B cell (primary cell): ENCODE measurements around the gene DNAJB6. TPM values are rescaled to one million over a fixed set of nuclear protein-coding genes. Genes with fewer than 3 reads are reported as not detected.

Experiments
- ATAC-seq: fragments of 200-7000 bp; cut with Tn5 transposase; one replicate; pipeline ENCODE4 v1.10.0; 2021; ENCODE audit warnings: low read depth, mild to moderate bottlenecking, moderate number of reproducible peaks, moderate library complexity
- CTCF ChIA-PET: fragments of 350-600 bp; sonication (Branson Sonifier 250); formaldehyde crosslinking; loops from one replicate; lab custom pipeline; 2021; ENCODE audit warnings: antibody characterized with exemption, inconsistent platforms; lab: Charles Lee
- POLR2A ChIA-PET: fragments of 350-600 bp; sonication (Branson Sonifier 250); formaldehyde crosslinking; loops from one replicate; lab custom pipeline; 2021; ENCODE audit warnings: antibody characterized with exemption; lab: Charles Lee
- DNase-seq: peaks from one replicate; pipeline ENCODE4 v3.0.0; 2013
- H2AFZ ChIP-seq: 2 replicates; pipeline ENCODE4 v1.6.1; 2012; ENCODE audit warnings: mild to moderate bottlenecking, low read depth, low read length; ENCODE audit not compliant: insufficient read depth, poor library complexity, severe bottlenecking
- H3K27ac ChIP-seq, 2 donors: 1 replicate in 1 of 2; 2 replicates in 1 of 2; pipeline ENCODE4 v1.5.1; 2012 to 2013; ENCODE audit warnings: low read length in 2 of 2, mild to moderate bottlenecking in 2 of 2, moderate library complexity in 1 of 2
- H3K27me3 ChIP-seq, 4 experiments: fragments of 200-600 bp in 1 of 4; sonication (generic) in 1 of 4; replicated peaks in 1 of 4; 1 replicate in 2 of 4; 2 replicates in 2 of 4; pipeline versions ENCODE4 v1.6.1 to v1.7.0; 2013 to 2016; ENCODE audit warnings: low read length in 3 of 4, mild to moderate bottlenecking in 2 of 4, mixed read lengths in 1 of 4, moderate library complexity in 1 of 4; ENCODE audit not compliant: insufficient read depth in 4 of 4, control insufficient read depth in 3 of 4; ENCODE audit errors: control extremely low read depth in 1 of 4
- H3K36me3 ChIP-seq, 2 experiments: replicated peaks in 1 of 2; 1 replicate in 1 of 2; 2 replicates in 1 of 2; pipeline versions ENCODE4 v1.6.1 to v1.7.1; 2013; ENCODE audit warnings: low read length in 1 of 2; ENCODE audit not compliant: insufficient read depth in 2 of 2, control insufficient read depth in 1 of 2; ENCODE audit errors: control extremely low read depth in 1 of 2, extremely low read depth in 1 of 2
- H3K4me1 ChIP-seq, 2 donors: fragments of 200-600 bp in 1 of 2; sonication (generic) in 1 of 2; 1 replicate in 1 of 2; 2 replicates in 1 of 2; pipeline versions ENCODE4 v1.5.1 to v1.6.1; 2013 to 2017; ENCODE audit warnings: low read length in 2 of 2; ENCODE audit not compliant: control insufficient read depth in 2 of 2, insufficient read depth in 2 of 2
- H3K4me2 ChIP-seq: replicated peaks from 2 replicates; pipeline ENCODE3; 2012; ENCODE audit warnings: mild to moderate bottlenecking, low read depth, low read length; ENCODE audit not compliant: poor library complexity, severe bottlenecking
- H3K4me3 ChIP-seq, 5 experiments: fragments of 200-600 bp in 1 of 5; sonication (generic) in 1 of 5; 1 replicate in 3 of 5; 2 replicates in 2 of 5; pipeline versions ENCODE4 v1.5.1 to v1.7.0; 2011 to 2016; ENCODE audit warnings: low read length in 4 of 5, mild to moderate bottlenecking in 4 of 5, low read depth in 2 of 5, control low read depth in 1 of 5, moderate library complexity in 1 of 5; ENCODE audit not compliant: insufficient read depth in 1 of 5; ENCODE audit errors: control extremely low read depth in 1 of 5, extremely low read depth in 1 of 5
- H3K79me2 ChIP-seq: fragments of 200-600 bp; sonication (generic); one replicate; pipeline ENCODE4 v1.6.0; 2016; ENCODE audit warnings: low read length; ENCODE audit not compliant: control insufficient read depth, insufficient read depth
- H3K9ac ChIP-seq: fragments of 200-600 bp; sonication (generic); 2 replicates; pipeline ENCODE4 v1.6.1; 2017; ENCODE audit warnings: mild to moderate bottlenecking, low read length, moderate library complexity
- H3K9me3 ChIP-seq, 3 donors: one replicate each; pipeline versions ENCODE4 v1.6.1 to v1.7.1; 2013; ENCODE audit warnings: low read length in 2 of 3; ENCODE audit not compliant: control insufficient read depth in 2 of 3, insufficient read depth in 1 of 3; ENCODE audit errors: control extremely low read depth in 1 of 3
- H4K20me1 ChIP-seq: 2 replicates; pipeline ENCODE4 v1.6.0; 2012; ENCODE audit warnings: mild to moderate bottlenecking, low read length; ENCODE audit not compliant: insufficient read depth, control insufficient read depth, poor library complexity, severe bottlenecking
- H3K27ac Mint-ChIP-seq: one replicate; pipeline ENCODE4 v1.8.0; 2021; ENCODE audit warnings: mixed read lengths
- H3K27me3 Mint-ChIP-seq: one replicate; pipeline ENCODE4 v1.8.0; 2021; ENCODE audit warnings: mixed read lengths
- H3K4me1 Mint-ChIP-seq: one replicate; pipeline ENCODE4 v1.8.0; 2021; ENCODE audit warnings: mixed read lengths
- H3K4me3 Mint-ChIP-seq: one replicate; pipeline ENCODE4 v1.8.0; 2021; ENCODE audit warnings: mixed read lengths
- H3K9me3 Mint-ChIP-seq: one replicate; pipeline ENCODE4 v1.8.0; 2022; ENCODE audit warnings: mixed read lengths; ENCODE audit not compliant: insufficient read depth
- EZH2 ChIP-seq: IDR thresholded peaks from 2 replicates; pipeline ENCODE4 v1.6.1; 2012; ENCODE audit warnings: borderline replicate concordance, low read depth, mild to moderate bottlenecking, moderate library complexity, low read length; ENCODE audit not compliant: insufficient read depth, poor library complexity, severe bottlenecking
- WGBS: methylation state at CpG from one replicate; pipeline ENCODE4 v1.1.5; 2013; ENCODE audit warnings: missing lambda C conversion rate; ENCODE audit not compliant: insufficient coverage; 5-methylcytosine and 5-hydroxymethylcytosine counted together
- intact Hi-C: fragments of 100-400 bp; cut with micrococcal nuclease; formaldehyde crosslinking; loops from one replicate; pipeline ENCODE4 v1.10.0; 2022
- polyA plus RNA-seq: library from polyadenylated mRNA; depleted of rRNA; stranded (reverse); fragments of >200 nt; gene quantifications from 2 replicates; pipeline ENCODE4 v1.2.3, GENCODE V29; 2012
- total RNA-seq, 2 donors: library from RNA; stranded (reverse); fragments of 120-200 nt in 1 of 2; gene quantifications; 1 replicate in 1 of 2; 2 replicates in 1 of 2; pipeline versions ENCODE4 v1.2.3 to v1.2.4, GENCODE V29; 2013 to 2022
- TF ChIP-seq, protein P1 (sequence below): fragments of 200-600 bp; IDR thresholded peaks from one replicate; pipeline ENCODE4 v1.8.0; 2022; ENCODE audit warnings: antibody characterized with exemption, mild to moderate bottlenecking

The DNAJB6 gene
- total and polyA plus RNA-seq, 2 donors (not counting 1 experiment from before 2014, with no cell fraction given): 22.4 to 116 TPM

DNA sequence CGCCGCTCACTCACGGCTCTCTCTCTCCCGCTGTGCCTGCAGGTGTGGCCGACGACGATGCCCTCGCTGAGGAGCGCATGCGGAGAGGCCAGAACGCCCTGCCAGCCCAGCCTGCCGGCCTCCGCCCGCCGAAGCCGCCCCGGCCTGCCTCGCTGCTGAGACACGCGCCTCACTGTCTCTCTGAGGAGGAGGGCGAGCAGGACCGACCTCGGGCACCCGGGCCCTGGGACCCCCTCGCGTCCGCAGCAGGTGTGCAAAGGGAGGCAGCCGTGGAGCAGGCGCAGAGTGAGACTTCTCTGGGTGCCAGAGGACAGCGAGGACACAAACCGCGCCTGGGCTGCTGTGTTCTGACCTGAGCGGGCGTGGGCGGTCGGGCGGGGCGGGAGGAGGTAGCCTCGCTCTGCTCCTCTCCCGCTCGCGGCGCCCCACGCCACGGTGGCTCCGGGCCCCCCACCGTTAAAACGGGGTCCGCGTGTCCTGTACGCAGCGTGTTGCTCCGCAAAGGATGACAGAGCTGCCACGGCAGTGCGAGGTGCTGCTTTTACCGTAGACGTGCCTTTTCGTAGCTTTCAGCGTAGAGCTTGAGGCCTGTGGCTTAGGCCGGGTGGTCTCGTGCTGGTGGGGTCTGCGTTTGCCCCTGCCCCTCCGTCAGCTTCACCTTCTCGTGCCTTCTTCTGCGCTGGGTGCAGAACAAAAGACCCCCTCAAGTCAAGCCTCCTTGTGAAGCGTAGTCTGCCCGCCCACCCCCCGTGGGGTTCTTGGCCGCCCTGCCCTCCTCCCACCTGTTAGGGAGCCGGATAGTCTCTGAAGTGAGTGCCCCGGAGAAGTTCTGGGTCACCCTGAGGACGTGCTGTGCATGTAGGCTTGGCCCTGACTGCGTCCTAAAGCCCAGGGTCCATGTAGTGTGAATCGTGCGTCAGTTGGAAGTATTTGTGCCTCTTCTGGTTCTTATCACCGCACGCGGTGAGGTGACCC is 73.2 kb downstream of the DNAJB6 start:
- CTCF ChIA-PET: no interaction called here
- POLR2A ChIA-PET: no interaction called here
- Histone ChIP-seq H3K4me1 (no peaks in the 10 kb centered on the region), H3K27me3 (no peaks in the 10 kb centered on the region), H3K36me3 (peaks cover 0 to 28% of the 10 kb centered on the region in 2 experiments), H3K79me2 (peaks cover 8% of the 10 kb centered on the region), H3K9me3 (no peaks in the 10 kb centered on the region), H3K4me2 (no peak overlapping the region), H3K9ac (no peak overlapping the region), H3K4me3 (no peak overlapping the region), H4K20me1 (peaks cover 21% of the 10 kb centered on the region), H3K27ac (no peak overlapping the region), H2AFZ (no peak overlapping the region)
- intact Hi-C loops: no loop called here
- TF ChIP-seq, protein P1, sequence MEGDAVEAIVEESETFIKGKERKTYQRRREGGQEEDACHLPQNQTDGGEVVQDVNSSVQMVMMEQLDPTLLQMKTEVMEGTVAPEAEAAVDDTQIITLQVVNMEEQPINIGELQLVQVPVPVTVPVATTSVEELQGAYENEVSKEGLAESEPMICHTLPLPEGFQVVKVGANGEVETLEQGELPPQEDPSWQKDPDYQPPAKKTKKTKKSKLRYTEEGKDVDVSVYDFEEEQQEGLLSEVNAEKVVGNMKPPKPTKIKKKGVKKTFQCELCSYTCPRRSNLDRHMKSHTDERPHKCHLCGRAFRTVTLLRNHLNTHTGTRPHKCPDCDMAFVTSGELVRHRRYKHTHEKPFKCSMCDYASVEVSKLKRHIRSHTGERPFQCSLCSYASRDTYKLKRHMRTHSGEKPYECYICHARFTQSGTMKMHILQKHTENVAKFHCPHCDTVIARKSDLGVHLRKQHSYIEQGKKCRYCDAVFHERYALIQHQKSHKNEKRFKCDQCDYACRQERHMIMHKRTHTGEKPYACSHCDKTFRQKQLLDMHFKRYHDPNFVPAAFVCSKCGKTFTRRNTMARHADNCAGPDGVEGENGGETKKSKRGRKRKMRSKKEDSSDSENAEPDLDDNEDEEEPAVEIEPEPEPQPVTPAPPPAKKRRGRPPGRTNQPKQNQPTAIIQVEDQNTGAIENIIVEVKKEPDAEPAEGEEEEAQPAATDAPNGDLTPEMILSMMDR: no peak
- TF ChIP-seq EZH2: no peak
- no peaks in the 10 kb centered on the region for H3K27me3 Mint-ChIP-seq
- ATAC-seq (no peak), DNase-seq (no peak)
- H3K4me3 Mint-ChIP-seq: no peak overlapping the region
- no peaks in the 10 kb centered on the region for H3K4me1 Mint-ChIP-seq
- H3K9me3 Mint-ChIP-seq: no peaks in the 10 kb centered on the region
- H3K27ac Mint-ChIP-seq: no peak overlapping the region
- 98% methylated on average over 78 of the region's 78 CpGs for WGBS
